ENCODE results near the gene NPL.

Gene NPL, protein sequence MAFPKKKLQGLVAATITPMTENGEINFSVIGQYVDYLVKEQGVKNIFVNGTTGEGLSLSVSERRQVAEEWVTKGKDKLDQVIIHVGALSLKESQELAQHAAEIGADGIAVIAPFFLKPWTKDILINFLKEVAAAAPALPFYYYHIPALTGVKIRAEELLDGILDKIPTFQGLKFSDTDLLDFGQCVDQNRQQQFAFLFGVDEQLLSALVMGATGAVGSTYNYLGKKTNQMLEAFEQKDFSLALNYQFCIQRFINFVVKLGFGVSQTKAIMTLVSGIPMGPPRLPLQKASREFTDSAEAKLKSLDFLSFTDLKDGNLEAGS

DNA sequence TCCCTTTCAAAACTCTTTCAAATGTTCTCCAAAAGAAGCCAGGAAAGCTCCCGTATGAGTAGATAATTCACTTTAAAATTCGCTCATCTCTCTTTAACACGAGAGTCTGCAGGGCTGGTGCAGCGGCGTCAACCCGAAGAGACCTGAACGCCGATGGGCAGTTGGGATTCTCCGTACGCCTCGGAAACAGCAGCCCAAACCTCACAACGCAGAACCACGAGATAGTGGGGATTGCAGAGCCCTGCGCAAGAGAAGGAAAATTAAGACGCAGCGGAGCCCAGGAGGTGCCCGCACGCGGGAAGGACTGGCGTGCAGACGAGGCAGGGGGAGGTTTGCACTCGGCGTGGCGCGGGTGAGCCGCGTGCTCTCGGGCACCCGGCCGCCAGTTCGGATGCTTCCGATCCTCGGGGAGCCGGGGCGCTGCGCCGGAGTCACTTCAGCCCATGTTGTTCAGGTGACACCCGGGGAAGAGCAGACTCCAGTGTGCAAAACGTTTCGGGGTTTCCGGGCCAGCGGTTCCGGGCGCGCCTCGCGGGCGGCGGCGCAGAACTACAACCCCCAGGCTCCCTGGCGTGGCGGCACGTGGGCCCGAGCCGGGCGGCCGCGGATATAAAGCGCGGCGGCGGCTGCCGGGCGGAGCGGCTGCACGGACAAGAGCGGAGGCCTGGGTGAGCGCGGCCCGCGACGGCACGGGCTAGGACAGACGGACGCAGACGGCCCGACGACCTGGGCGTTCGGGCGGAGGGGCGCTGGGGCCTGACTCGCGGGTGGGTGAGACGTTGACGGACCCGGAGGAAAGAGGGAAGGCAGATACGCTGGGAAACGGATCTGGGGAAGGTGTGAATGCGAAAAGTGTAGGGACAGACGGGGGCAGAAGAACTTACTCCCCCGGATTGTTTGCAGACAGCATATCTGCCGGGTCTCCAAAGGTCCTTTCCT is at the start of gene NPL:
TSS of gene NPL (plus strand) at position 636 of the 939 bp plus-strand sequence. CDS start 4,599 bp downstream, outside the sequence.
- peak; percentile 86 for FAIRE-seq
- DNase-seq (ENCODE audit: extremely low spot score, insufficient read length, low read depth), result peak; percentile 69

DNA sequence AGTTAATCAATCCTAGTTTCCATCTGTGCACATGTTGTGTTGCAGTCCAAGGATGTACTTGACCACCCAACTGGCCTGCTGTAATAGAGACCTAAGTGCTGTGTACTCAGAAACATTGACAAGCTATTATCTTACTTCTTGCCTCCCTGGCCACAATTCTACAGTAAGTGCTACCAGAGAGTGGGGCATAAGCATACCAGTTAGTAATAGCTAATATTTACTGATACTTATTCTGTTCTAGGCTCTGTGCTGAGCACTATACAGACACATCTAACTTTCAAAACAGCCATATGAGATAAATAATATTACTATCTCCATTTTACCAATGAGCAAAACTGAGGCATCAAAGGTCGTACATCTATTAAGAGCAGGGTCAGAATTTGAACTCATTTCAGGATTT is 49.5 kb upstream of the NPL start:
- DNase-seq (ENCODE audit: extremely low spot score, insufficient read length, low read depth) (no peak), FAIRE-seq (no peak)

GRCh38 chr1:182742780-182743179 is 46.8 kb upstream of the NPL start:
- FAIRE-seq, result no peak
- DNase-seq (ENCODE audit: extremely low spot score, insufficient read length, low read depth), result no peak

- FAIRE-seq (no peak), DNase-seq (ENCODE audit: extremely low spot score, insufficient read length, low read depth) (no peak)
Measured at GRCh38 chr1:182752077-182752988, 37.2 kb upstream of the NPL start.

DNA sequence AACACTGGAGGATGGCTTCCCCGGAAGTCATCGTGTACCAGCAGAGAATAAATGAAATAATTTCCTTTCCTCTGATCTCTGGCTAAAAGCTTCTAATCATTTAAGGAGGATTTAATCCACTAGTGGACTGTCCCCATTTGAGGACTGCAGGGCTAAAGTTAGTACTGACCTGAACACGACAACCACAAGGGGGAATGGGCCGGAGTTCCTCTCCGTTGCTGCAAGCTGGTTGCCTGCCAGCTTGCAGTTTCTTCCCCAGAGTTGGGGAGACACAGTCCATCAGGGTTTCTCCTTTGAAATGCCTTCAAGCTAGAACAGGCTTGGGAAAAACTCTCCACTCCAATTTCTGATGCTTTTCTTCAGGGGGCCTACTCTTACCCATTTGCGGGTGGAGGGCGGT is 35.5 kb upstream of the NPL start:
- DNase-seq (ENCODE audit: extremely low spot score, insufficient read length, low read depth), result no peak
- FAIRE-seq, result no peak

DNA sequence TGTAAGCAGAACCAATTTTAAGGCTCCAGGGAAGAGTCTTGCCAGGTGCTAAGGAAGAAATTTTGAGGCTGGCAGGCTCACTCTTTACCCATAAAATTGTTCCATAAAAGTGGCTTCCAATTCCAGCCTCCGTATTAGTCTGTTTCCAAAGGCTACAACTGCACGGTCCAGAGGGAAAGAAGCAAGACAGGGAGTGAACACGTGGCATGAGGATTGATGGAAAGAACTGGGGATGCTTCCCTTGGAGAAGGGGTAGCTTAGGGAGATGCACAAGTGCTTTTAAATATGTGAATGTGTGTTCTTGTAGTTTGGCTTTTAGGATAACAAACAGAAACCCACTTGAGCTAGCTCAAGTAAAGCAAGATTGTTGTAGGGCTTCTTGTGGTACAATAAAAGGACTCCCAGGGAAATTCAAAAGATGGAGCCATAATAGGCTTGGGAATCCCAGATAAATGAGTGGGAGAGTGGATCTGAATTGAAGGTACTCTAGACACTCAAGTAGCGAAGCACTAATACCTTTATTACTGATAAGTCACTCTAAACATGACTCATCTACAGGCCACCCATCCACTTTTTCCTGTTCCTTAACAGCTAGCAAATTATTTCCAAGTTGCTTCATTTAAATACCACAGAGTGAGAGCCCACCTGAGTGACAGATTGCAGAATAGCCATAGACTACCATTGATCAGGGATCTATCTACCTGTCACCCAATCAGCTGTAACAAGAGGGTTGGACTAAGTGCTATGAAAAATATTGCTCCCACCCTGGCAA is 34.8 kb upstream of the NPL start:
- FAIRE-seq, result no peak
- no peak for DNase-seq (ENCODE audit: extremely low spot score, insufficient read length, low read depth)

DNA sequence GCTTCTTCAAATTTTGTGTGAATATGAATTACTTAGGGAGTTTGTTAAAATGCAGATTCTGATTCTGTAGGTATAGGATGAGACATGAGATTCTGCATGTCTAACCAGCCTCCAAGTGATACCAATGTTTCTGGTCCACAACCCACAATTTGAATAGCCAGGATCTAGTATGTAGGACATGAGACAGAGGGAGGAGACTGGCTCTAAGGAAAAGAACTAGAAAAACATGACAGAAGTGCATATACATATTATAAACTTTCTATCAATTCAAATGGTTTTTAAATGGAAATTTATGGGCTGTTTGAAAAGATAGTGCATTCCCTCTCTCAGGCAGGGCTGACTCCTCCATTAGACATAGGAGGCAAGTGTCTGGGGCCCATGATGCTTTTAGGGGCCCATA is 33.9 kb upstream of the NPL start:
- DNase-seq (ENCODE audit: extremely low spot score, insufficient read length, low read depth) (no peak), FAIRE-seq (no peak)

GRCh38 chr1:182756423-182756822 is 33.1 kb upstream of the NPL start:
- FAIRE-seq (no peak), DNase-seq (ENCODE audit: extremely low spot score, insufficient read length, low read depth) (no peak)

DNA sequence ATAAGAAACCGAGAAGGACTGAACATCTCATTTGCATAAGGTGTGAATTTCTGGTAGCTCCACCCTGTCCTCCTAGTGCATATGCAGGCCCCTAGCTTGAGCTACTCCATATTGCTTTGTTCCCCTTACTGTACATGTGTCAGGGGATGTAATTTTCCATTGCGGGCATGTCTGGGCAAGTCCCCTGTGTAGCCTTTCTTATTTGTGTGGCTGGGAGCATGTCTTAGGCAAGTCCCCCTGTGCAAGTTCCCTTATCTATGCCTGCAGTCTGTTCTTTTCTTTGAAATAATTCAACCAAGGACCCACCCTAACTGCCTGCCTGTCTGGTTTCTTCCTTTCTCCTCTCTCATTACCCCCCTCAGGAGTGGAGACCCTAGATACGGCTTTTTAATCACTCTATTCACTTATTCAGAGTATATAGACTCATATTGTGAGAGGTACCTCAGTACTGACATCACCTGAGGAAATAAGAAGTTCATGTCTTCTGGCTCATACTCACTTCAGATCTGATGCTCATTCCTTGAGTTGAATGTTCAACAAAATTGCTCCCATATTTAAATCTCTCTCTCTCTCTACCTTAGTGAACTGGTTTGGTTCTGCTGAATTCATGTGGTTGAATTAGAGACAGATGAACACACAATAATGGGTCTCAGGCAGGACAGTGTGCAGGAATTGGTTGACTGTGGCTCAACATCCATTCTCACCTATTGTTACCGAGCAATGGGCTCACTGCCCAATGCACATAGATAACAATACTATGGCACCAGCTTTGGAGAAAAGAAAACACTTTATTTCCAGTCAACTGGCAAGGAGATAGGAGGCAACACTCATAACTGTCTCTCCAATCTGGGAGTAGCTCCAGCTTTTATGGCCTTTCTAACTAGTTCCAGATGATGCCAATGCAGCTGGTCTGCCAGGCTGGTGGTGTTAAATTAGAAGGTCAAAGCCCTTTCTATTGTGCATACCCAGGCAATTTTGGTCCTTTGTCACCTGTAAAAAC is 27.9 kb upstream of the NPL start:
- peak; percentile 73 for FAIRE-seq
- no peak for DNase-seq (ENCODE audit: extremely low spot score, insufficient read length, low read depth)

GRCh38 chr1:182762536-182762935 is 27.0 kb upstream of the NPL start:
- DNase-seq (ENCODE audit: extremely low spot score, insufficient read length, low read depth) (no peak), FAIRE-seq (no peak)

DNA sequence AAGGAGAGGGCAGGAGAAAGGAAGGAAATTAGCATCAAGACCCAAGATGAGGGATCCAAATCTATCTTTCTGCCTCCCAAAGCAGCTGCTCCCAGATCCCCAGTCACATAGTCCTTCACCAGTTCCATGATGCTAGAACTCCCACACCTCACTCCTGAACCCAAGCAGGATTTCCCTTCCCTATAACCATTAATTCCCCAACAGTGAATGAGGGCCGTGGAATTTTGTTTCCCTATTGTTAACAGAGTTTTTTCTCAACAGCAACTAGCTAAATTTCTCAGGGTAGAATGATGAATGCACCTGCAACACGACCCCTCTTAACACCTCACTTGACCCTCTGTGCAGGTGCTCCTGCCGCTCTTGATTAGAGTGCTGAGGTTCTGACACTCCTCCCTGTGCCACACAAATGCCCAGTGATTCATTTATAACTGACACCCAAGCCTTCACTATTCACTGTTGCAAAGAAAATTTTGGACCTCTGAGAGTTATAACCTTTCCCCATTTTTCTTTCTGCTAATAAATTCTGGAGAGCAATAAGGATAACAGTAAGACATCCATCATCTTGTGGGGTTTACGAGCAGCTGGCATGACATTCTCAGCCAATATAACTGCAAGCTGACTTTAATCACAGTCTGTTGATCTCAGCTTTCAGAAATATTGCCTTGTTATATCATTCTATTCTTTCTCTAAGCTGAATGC is 25.4 kb upstream of the NPL start:
- no peak for FAIRE-seq
- no peak for DNase-seq (ENCODE audit: extremely low spot score, insufficient read length, low read depth)

GRCh38 chr1:182765391-182765790 is 24.2 kb upstream of the NPL start:
- no peak for FAIRE-seq
- DNase-seq (ENCODE audit: extremely low spot score, insufficient read length, low read depth), result no peak

GRCh38 chr1:182766050-182766449 is 23.5 kb upstream of the NPL start:
- FAIRE-seq (no peak), DNase-seq (ENCODE audit: extremely low spot score, insufficient read length, low read depth) (no peak)

- DNase-seq (ENCODE audit: extremely low spot score, insufficient read length, low read depth) (no peak), FAIRE-seq (no peak)
Measured at GRCh38 chr1:182766881-182767645, 22.5 kb upstream of the NPL start.

DNA sequence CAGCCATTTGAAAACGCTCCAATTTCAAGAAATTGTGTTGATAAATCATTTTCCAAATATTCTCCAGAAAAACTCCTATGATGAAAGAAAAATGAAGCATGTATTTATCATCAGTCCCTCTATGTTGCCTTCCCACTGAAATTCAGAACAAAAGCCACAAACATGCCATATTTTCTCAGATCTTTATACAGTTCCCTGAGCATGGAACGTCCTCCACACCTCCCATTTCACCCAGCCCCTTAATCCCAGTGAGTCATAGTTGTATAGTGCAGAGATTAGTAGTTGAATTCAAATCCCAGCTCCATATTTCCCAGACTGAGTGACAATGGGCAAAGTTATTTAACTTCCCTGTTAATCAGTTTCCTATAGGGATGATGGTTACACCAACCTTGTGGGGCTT is 20.6 kb upstream of the NPL start:
- FAIRE-seq, result no peak
- DNase-seq (ENCODE audit: extremely low spot score, insufficient read length, low read depth), result no peak

GRCh38 chr1:182770232-182770631 is 19.3 kb upstream of the NPL start:
- no peak for DNase-seq (ENCODE audit: extremely low spot score, insufficient read length, low read depth)
- FAIRE-seq, result no peak

All from GM18507 (cell line).